Stimulated activated CD8-positive, alpha-beta memory T cell treated with anti-CD3 and anti-CD28 coated beads, Interleukin-15, amount 100 ng/mL, for 4 hours (primary cell): ENCODE measurements around the gene KCNT2.
"Not testable (repeated sequence)": the region's sequence is repeated elsewhere in the genome, so short reads cannot be mapped to it uniquely, and the experiment has no call there.

Source experiments
- DNase-seq, 2 donors: peaks; one replicate each; pipeline ENCODE4 v3.0.0-alpha.2; 2020; ENCODE audit warnings: low read depth in 2 of 2

Gene KCNT2

DNA sequence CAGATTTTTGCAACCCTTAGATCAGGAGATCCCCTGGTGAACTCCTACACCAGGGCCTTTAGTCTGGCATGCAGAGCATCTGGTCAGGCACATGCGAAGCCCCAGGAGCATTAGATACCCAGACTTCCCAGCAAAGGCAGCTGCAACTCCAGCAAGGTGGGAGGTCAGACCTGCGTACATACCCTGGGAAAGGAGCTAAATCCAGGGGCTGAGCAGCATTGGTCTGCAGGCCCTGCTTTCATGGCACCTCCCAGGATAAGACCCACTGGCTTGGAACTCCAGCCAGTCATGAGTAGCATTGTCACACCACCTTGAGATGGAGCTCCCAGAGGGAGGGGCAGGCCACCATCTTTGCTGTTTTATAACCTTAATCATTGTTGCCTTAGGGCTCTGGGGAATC lies 92.3 kb downstream of the KCNT2 start:
- DNase-seq, result no peak

DNA sequence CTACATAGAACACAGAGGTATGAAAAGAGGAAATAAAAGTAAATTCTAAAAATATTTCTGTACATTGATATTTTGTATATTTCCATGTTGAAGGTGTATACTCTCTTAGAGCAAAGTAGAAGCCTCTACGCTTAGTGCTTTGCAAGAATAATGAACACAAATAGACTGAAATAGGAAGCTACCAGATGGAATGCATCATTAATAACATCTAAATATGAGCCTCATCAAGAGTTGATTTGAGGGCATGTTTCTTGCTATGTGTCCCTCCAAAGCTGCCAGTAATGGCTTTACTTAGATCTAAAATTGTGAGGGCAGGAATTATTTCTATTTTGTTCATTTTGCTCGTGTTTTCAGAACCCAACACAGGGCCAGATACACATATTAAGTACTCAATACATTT lies 94.4 kb downstream of the KCNT2 start:
- no peak for DNase-seq

DNA sequence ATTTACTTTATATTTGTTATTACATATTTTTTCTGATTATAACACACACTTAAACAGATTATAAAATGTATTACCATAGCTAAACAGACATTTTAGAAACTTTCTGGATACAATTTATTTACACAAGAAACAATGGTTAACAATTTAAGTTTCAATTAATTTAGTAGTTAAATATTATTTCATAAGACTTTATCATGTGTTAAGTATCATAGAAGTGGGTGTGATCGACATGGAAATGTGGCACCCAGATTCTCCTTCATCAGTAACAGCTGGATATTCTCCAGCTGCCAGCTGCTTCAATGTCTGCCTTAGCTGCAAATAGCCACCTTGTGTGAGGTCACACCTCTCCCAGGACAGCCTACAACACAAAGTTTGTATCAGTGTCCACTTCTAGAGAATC lies 97.8 kb downstream of the KCNT2 start:
- DNase-seq, result no peak

DNA sequence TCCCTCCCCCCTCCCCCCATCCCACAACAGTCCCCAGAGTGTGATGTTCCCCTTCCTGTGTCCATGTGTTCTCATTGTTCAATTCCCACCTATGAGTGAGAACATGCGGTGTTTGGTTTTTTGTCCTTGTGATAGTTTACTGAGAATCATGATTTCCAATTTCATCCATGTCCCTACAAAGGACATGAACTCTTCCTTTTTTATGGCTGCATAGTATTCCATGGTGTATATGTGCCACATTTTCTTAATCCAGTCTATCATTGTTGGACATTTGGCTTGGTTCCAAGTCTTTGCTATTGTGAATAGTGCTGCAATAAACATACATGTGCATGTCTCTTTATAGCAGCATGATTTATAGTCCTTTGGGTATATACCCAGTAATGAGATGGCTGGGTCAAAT lies 104.0 kb downstream of the KCNT2 start:
- DNase-seq, result not testable (repeated sequence)

DNA sequence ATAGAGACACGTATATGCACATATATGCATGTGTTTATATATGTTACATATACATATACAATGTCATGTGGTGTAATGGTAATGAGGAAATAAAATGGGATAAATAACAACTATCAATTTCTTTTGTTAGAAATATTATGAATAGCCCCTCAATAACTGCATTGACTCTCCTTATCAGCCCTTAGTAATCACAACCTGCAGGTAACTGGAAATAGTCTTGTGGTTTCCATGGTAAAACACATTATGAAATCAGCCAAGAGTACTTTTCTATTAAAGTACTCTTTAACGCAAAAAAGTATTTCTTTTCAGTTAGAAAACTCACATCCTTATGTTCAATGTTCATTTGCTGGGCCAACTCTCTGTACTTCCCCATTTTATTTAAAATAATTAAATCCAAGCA lies 105.8 kb downstream of the KCNT2 start:
- no peak for DNase-seq

DNA sequence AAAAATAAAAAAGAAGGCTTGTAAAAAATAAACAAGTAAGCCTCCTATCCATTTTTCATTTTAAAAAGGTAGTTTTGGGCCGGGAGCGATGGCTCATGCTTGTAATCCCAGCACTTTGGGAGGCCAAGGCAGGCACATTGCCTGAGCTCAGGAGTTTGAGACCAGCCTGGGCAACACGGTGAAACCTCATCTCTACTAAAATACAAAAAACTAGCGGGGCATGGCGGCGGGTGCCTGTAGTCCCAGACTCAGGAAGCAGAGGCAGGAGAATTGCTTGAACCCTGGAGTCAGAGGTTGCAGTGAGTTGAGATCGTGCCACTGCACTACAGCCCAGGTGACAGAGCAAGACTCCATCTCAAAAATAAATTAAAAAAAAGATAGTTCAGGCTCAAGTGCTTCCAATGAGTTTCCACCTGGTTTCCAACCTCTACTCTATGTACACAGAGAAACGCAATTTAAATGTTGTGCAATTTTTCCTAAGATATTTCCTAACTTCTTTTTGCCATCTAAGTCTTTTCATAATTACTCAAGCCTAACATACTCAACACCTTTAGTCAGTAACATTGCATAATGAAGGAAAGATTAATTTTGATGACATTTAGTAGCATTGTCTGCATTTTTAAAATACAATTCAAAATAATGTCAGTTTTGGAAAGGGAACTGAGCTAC lies 106.3 kb downstream of the KCNT2 start:
- no peak for DNase-seq

DNA sequence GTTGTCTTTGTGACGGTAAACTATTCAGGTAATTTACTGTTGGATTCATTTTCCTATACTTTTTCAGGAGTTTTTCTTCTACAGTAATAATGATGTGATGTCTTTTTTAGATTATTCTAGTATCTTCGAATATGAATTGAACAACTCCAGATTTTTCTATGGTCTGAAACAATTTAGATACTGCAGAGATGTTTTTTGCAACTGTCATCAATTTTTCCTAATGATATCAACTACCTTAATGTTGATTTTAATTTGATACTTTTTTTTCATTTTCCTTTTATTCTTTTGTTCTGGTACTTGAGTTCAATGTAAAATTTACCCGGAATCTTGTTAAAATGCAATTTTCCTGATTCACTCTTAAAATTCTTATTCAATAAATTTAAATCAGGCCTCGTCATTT lies 110.4 kb downstream of the KCNT2 start:
- DNase-seq, result no peak

DNA sequence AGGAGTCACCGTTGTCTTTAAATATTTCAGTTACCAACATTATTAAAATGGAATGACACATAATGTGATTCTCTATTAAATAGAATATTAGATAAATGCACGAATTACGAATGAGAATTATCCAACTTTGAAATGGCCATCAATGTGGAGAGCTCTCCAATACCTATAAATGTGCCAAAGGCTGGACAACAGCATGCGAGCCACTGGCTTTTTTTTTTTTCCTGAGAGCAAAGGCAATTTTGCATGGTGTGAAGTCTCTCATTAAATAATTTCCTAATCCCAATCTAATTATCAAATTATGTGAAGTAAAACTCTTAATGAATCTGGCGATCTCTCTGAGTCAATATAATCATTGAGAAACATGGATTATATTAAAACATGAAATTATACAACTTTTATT lies 113.5 kb downstream of the KCNT2 start:
- no peak for DNase-seq

DNA sequence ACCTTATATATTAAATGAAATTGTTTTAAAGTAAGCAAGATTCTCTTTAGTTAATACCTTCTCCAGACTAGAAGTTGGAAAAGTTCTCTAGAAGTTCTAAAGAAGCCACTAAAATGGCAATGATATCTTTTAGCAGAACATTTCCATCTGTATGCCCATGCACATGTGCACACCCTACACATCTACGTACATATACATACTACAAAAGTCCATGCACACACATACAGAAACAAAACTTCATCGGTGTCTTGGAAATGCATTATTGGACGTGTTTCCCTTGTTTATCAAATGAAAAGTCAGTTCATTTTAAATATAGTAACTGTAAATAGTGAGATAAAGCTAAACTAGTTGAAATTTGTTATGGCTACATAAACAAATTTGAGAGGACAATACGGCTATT lies 114.4 kb downstream of the KCNT2 start:
- no peak for DNase-seq

DNA sequence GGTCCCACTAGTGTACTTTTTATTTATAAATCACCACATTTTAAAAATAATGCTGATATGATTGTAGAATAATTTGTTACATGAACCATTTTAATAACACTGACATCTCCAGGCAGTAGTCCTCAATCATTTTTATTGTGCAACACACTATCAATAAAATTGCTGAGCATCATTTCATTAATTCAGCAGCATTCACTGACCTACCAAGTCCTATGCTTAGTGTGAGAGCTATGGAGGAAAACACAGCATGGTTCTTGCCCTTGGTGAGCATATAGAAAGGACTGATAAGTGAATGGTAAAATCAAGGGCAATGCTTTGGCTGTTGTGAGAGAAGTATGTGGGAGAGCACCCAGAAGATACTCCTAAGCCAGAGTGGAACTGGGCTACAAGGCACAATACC lies 119.7 kb downstream of the KCNT2 start:
- DNase-seq, result no peak

DNA sequence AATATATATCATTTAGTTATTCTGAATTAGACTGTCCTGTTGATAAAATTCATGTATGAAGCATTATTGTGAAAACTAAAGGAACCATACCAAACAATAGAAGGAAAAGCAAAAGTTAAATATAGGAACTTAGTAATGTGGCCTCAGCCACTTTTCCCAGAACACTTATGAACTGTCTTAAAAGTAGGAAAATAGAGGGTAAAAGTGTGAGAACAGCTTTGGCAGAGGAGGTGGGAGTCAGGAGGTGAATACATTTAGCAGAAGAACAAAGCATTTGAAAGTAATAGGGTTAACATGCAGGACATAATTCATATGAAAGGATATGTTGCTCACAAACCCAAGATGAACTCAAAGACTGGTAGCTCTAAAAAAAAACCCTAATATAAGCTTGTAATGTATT lies 121.9 kb downstream of the KCNT2 start:
- no peak for DNase-seq

DNA sequence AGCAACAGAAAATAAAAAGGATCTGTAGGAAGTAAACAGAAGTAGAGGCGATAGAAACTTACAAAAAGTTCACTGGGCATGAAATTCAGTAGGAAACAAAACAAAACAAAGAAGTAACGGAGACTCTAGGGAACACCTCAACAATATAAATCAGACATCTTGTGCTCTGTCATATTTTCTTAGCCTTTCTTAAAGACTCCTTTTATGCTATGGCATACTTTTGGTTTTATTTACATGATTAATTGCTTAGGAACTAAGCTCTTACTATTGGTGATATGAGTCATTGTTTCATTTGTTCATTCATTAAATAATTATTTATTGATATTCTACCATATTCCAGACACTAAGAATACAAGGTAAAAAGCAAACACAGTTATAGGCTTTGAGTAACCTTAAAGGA lies 126.6 kb downstream of the KCNT2 start:
- DNase-seq, result no peak

DNA sequence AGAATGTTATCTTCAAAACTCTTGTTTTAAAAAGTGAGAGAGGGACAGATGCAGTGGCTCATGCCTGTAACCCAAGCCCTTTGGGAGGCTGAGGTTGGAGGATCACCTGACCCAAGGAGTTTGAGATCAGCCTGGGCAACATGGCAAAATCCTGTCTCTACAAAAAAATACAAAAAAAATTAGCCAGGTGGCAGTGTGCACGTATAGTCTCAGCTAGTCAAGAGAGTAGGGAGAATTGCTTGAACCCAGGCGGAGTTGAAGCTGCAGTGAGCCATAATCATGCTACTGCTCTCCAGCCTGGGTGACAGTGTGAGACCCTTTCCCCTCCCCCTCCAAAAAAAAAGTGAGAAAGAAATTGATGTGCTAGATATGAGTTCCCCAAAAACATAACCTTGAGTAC lies 131.0 kb downstream of the KCNT2 start:
- no peak for DNase-seq

DNA sequence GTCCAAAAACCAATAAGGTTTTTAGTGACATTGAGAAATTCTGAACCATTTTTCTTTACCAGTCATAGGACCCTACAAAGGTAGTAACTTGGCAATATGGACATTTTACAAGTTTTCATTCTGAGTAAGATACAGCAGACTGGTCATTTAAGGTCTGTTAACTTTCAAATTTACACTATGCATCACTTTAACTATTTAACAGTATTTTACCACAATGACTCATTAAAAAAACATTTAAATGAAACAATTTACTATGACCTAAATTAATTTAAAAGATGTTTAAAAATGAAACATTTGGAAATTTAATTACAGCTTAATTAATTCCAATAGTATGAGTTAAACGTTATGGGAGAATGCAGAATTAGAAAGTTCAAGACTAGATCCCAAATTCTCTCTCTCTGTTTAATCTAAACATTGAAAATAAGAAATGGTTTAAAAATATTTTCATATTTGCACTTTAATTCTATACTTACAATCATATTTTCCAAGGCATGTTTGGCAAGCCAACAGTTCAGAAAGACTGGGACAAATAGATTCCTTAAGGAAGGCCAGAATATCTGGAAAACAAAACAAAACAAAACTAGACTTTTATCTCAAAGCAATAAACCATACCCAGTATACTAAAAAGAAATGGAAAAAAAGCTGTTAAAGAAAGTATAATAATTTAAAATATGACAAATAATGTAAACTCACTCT lies 140.9 kb downstream of the KCNT2 start:
- no peak for DNase-seq

DNA sequence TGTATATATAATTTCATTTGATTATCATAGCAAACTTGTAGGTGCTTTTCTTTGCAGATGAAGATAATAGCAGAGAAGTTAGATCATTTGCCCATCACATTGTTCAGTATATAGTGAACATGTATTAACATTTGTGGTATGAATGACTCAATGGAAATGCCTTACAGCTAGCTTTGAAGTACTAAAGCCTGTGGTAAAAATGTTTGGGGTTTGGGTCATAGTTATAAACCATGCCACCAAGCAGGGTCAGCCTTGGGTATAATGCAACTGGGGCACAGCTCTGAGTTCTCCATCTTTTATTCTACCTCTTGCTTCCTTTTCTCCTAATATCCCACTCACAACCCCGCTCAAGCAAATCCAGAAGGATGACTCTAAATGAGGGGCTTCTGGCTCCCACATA lies 141.6 kb downstream of the KCNT2 start:
- no peak for DNase-seq

DNA sequence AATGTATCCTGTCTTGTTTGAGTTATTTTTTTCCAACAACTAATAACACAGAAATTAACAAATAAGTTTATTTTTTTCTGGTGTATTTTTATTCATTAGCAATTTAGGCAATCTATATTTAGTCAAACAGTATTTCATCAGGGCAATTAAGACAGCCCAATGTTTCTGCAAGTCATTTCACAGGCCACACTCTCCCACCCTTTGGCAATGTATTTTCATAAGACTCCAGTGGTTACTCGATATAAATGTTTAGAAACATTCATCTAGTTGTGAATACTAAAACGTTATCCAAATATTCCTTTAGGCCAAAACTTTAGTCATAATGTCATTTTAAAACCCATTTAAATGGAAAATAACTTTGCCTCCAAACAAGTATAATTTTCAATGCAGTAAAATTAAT lies 142.1 kb downstream of the KCNT2 start:
- no peak for DNase-seq

DNA sequence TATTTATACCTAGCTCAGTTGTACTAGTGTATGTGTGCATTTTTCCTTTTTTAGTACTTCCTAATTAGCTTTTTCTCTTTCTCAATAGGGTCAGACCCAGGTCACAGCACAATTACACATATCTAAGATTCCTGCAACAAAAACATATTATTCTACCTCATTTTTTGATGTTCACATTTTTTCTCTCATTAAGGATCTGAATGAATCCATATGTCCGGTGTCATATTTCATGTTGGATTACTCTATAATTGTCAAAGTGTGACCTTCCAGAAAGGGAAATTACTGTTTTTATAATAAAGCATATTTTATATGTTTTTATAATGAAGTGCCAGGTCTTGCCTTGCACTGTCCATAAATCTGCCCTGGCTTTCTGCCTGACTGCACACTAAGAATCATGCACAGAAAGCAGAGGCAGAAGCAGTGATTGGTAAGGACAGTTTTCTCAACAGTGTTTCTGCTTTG lies 143.7 kb downstream of the KCNT2 start:
- no peak for DNase-seq

DNA sequence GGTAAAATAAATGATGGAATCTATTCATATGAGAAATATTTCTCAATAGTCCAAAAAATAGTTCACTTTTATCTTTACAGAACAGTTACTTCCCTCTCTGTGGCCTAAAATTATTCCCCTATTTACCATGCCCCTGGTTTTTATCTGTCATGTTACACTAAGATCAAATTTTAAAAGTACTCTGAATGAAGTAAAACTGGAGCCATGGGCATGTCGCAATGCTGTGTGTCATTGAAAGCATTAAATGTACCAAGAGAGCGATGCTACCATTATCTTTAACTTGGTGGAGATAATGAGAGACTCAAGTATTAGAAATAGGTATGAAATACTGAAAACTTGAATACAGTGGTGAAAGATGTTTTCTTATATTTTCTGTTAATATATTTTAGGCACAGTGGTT lies 146.2 kb downstream of the KCNT2 start:
- no peak for DNase-seq

DNA sequence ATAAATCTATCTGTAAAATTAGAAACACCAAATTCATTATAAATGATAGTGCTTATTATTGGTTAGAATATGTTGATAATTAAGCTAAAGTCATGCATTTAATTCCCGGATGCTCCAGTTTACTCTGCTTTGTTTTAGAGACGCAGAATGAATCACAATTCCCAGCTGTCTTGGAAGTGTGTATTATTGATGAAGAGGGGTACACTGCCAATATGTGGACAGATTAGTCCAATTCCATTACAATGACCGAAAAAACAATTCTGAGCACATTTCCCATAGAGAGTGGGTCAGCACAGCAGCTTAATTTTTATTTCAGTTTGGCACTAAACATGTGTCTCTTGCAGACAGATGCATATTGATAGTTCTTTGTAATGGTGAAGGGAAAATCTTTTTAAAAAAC lies 146.7 kb downstream of the KCNT2 start:
- no peak for DNase-seq

DNA sequence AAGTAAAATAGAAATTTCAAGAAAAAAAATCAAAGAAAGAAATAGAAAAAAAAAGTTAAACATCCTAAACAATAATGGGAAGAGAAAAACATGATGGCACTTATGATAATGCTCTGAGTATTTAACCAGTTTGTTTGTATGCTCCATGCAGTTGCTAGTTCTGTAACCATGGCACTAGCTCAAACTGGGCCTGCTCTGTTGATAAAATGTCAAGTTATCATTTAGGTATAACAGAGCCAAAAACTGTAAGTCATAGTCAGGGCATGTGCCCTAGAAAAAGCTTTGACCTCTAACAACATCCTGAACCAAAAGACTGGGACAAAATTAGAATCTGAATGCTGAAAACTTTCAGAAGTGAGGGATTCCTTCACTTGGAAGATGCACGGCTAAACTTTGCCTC lies 148.9 kb downstream of the KCNT2 start:
- no peak for DNase-seq

DNA sequence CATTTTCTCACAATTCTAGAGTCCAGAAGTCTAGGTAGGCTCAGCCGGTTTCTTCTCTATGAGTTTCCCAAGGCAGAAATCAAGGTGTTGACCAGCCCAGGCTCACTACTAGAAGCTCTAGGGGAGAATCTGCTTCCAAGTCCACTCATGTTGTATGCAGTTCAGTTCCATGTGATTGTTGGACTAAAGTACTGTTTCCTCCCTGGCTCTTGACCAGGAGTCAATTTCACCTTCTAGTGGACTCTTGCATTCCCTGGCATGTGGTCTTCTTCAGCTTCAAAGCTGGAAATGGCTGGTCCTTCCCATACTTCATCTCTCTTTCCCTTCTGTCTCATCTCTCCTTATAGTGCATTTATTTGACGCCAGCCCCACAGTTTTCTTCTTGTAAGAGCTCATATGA lies 153.4 kb downstream of the KCNT2 start:
- no peak for DNase-seq

DNA sequence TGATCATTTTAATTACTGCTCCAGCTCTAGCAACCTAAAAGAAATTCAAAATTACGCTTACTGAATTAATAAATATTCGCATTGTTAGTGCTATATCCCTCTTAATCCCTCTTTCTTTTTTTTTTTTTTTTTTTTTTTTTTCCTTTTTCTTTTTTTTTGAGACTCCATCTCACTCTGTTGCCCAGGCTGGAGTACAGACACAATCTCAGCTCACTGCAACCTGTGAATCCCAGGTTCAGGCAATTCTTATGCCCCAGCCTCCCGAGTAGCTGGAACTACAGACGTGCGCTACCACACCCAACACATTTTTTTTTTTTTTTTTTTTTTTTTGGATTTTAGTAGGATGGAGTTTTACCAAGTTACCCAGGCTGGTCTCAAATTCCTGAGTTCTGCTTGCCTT lies 157.1 kb downstream of the KCNT2 start:
- DNase-seq, result no peak

DNA sequence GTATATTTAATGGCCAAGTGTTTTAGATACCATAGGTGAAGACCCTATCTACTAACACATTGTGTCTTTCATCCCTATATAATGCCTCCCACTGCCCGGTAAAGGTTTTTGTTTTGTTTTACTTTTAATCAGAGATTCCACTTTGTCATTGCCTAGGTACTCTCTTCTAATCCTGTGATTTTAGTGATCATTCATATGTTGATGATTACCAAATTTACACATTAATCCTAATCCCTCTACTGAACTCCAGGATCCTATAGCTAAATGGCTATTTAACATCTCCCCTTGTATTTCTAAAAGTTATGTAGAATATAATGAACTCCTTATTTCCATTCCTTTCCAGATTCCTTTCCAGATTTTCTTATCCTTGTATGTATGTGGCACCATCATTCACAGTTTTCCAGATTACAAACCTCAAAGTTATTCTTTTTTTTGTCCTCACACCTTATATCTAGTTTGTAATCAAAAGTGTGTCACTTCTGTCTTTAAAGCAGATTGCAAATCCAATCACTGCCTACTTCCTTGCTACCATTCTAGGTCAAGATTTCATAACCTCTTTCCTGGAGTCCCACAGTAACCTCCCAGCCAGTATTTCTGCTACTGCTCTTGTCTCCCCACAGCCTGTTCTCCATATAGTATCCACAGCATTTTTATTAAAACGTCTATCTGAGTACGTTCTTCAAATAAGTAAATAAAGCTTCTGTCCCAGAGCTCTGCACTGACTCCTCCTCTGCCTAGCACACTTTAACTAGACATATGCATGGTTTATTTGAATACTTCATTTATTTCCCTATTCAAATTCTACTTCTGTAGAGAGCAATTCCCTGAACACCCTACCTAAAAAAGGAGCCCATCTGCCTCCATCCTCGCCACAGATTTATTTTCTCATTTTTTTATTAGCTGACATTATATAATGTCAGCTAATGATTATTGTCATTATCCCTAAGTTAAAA lies 157.8 kb downstream of the KCNT2 start:
- DNase-seq, result no peak
